Gastrocnemius medialis (tissue), 4 donors: ENCODE measurements around the gene VAMP1. TPM values are rescaled to one million over a fixed set of nuclear protein-coding genes. Genes with fewer than 3 reads are reported as not detected.
A peak's percentile ranks its signal among the peaks of the same experiment; 100 is the strongest.

ENCODE experiments used
- ATAC-seq, 2 donors: fragments of 150-250 bp; one replicate each; pipeline ENCODE4 v1.9.1; 2016
- DNase-seq, 2 donors: peaks; one replicate each; pipeline ENCODE4 v3.0.0-alpha.2; 2019
- H3K27ac ChIP-seq, 4 donors: fragments of 200-600 bp; sonication (generic); 1 replicate in 1 of 4; 2 replicates in 3 of 4; pipeline ENCODE4 v1.5.1; 2016 to 2018; ENCODE audit warnings: mild to moderate bottlenecking in 2 of 4, moderate library complexity in 1 of 4
- H3K27me3 ChIP-seq, 3 donors: fragments of 200-600 bp; sonication (generic) in 2 of 3; 1 replicate in 1 of 3; 2 replicates in 2 of 3; pipeline versions ENCODE4 v1.5.1 to v1.6.0; 2016 to 2019; ENCODE audit warnings: mild to moderate bottlenecking in 1 of 3, moderate library complexity in 1 of 3
- H3K36me3 ChIP-seq, 2 donors: fragments of 200-600 bp; sonication (generic) in 1 of 2; one replicate each; pipeline ENCODE4 v1.5.1; 2017 to 2018
- H3K4me1 ChIP-seq, 2 donors: fragments of 200-600 bp; sonication (generic) in 1 of 2; one replicate each; pipeline ENCODE4 v1.5.1; 2016 to 2017; ENCODE audit warnings: mild to moderate bottlenecking in 2 of 2
- H3K4me3 ChIP-seq, 4 donors: fragments of 200-600 bp; sonication (generic) in 3 of 4; 1 replicate in 1 of 4; 2 replicates in 3 of 4; pipeline ENCODE4 v1.5.1; 2016 to 2019; ENCODE audit warnings: mild to moderate bottlenecking in 2 of 4
- H3K9me3 ChIP-seq, 3 donors: fragments of 200-600 bp; sonication (generic) in 2 of 3; 1 replicate in 1 of 3; 2 replicates in 2 of 3; pipeline ENCODE4 v1.5.1; 2016 to 2019
- CTCF ChIP-seq, 5 experiments: fragments of 450-650 bp in 3 of 5; fragments of 200-600 bp in 2 of 5; sonication (generic) in 2 of 5; IDR thresholded peaks in 4 of 5; conservative IDR thresholded peaks in 1 of 5; 1 replicate in 4 of 5; 2 replicates in 1 of 5; pipeline ENCODE4 v1.5.1; 2016 to 2019; ENCODE audit warnings: antibody characterized with exemption in 5 of 5, mild to moderate bottlenecking in 3 of 5, moderate library complexity in 3 of 5
- POLR2A ChIP-seq, 2 donors: fragments of 450-650 bp; IDR thresholded peaks; one replicate each; pipeline ENCODE4 v1.6.1; 2017; ENCODE audit warnings: antibody characterized with exemption in 2 of 2, mild to moderate bottlenecking in 2 of 2, moderate library complexity in 2 of 2
- in situ Hi-C, 4 donors: fragments of 200-750 bp; cut with MboI; loops; one replicate each; pipeline versions ENCODE4 v1.15.0 to v1.8.0; 2017; ENCODE audit warnings: low sequenced_read_pairs in 4 of 4
- intact Hi-C: fragments of 100-400 bp; cut with DNase I; formaldehyde crosslinking; loops from one replicate; pipeline ENCODE4 v1.15.1; 2023; ENCODE audit warnings: low total_unique reads
- total RNA-seq, 4 donors: library from RNA; depleted of rRNA; stranded (reverse); fragments of >200 nt; gene quantifications; one replicate each; pipeline versions ENCODE4 v1.1.0 to v1.2.3, GENCODE V29; 2016

Gene VAMP1
- total RNA-seq, 4 donors from 2014 or later: 1.1 to 2.0 (median 1.4) TPM

- in situ Hi-C loops: loop anchor here in 1 of 4 donors (10.0 kb wide), 1 partner anchor 118 kb away; no protein-coding TSS in a partner anchor
Observed at GRCh38 chr12:6426882-6427671, 43.4 kb downstream of the VAMP1 start.

DNA sequence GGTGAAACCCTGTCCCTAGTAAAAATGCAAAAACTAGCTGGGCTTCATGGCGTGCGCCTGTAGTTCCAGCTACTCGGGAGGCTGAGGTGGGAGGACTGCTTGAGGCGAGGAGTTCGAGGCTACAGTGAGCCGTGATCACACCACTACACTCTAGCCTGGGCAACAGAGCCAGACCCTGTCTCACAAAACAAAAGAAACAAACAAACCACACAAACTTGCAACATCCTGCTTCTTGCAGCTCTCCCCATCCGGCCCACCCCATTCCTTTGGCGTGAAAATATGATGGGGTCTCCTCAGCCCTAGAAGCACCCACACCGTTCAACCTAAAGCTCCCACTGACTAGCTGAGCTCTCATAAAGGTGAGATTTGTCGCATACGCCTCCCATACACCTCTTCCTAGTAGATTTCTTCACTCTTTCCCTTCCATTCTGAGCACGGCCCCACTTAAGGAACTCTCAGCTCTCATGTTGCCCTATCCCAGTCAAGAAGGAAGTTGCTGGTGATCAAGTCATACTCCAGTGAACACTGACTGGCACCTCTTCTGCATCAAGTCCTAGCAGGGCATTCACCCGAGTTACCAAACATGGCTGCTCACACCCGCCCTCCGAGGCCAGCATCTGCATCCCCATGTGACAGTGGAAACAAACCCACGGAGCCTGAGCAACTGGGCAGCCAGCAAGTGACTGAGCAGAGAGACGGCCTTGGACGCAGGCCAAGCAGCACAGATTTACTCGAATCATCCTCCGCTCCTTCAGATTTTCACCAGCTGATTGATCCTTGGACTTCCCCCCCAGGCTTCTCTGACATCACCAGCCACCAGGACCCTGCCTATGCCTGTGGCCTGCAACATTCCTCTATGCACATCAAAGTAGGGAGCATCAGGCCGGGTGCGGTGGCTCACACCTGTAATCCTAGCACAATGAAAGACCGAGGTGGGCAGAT is 44.6 kb downstream of the VAMP1 start:
- H3K4me3 ChIP-seq: no peak overlapping the region
- in situ Hi-C loops (loop anchor here in 1 of 4 donors (10.0 kb wide), 1 partner anchor 119 kb away; no protein-coding TSS in a partner anchor), intact Hi-C loops (no loop called here)
- DNase-seq (no peak), ATAC-seq (no peak)
- no peak overlapping the region for H3K27ac ChIP-seq
- H3K36me3 ChIP-seq: no peaks in the 10 kb centered on the region
- TF ChIP-seq POLR2A (IDR thresholded peaks at IDR 0.05) (no peak), CTCF (IDR thresholded peaks at IDR 0.05 in 4 of 5, conservative IDR thresholded peaks at IDR 0.05 in 1 of 5) (no peak)
- H3K27me3 ChIP-seq: no peaks in the 10 kb centered on the region
- peaks cover 10 to 16% of the 10 kb centered on the region in 2 donors for H3K4me1 ChIP-seq
- H3K9me3 ChIP-seq: no peaks in the 10 kb centered on the region

More at GRCh38 chr12:6426882-6427671, 43.4 kb downstream of the VAMP1 start:
- no peak for ATAC-seq
- H3K4me1 ChIP-seq: peaks cover 15 to 22% of the 10 kb centered on the region in 2 donors
- intact Hi-C loops: no loop called here
- no peak for TF ChIP-seq POLR2A (IDR thresholded peaks at IDR 0.05)
- no peak for TF ChIP-seq CTCF (IDR thresholded peaks at IDR 0.05 in 4 of 5, conservative IDR thresholded peaks at IDR 0.05 in 1 of 5)
- no peaks in the 10 kb centered on the region for H3K9me3 ChIP-seq
- no peak overlapping the region for H3K4me3 ChIP-seq
- no peak for DNase-seq
- H3K36me3 ChIP-seq: no peaks in the 10 kb centered on the region
- no peak overlapping the region for H3K27ac ChIP-seq
- H3K27me3 ChIP-seq: no peaks in the 10 kb centered on the region

- in situ Hi-C loops (loop anchor here in 3 of 4 donors (5.0 to 25.0 kb wide), 3 partner anchors 37 to 120 kb away; partner anchors contain the start of gene GAPDH (in 1 of the 3)), intact Hi-C loops (no loop called here)
- DNase-seq: no peak
- H3K4me3 ChIP-seq: no peak overlapping the region
- TF ChIP-seq CTCF (IDR thresholded peaks at IDR 0.05 in 4 of 5, conservative IDR thresholded peaks at IDR 0.05 in 1 of 5) (no peak), POLR2A (IDR thresholded peaks at IDR 0.05) (no peak)
- no peaks in the 10 kb centered on the region for H3K9me3 ChIP-seq
- H3K36me3 ChIP-seq: no peaks in the 10 kb centered on the region
- H3K4me1 ChIP-seq: peaks cover 0 to 6% of the 10 kb centered on the region in 2 donors
- H3K27ac ChIP-seq: peak overlapping the region in 1 of 4 donors; percentile 6
- ATAC-seq: no peak
- H3K27me3 ChIP-seq: no peaks in the 10 kb centered on the region
Observed at GRCh38 chr12:6424866-6425265, 45.6 kb downstream of the VAMP1 start.

DNA sequence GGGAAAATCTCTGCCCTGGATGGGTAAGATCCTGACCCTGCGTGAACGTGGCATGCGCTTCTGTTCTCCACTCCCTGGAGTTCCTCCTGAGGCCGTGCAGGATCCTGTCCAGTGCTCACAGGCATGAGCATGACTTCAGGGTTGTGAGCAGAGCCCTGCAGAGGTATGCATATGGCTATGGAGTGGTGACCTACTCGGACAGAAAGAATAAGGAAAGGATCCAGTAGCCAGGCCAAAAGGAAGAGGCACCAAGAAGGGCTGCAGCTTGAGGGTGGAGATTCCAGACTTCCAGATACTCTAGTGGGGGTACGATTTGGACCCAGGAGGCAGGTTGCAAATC is 46.5 kb downstream of the VAMP1 start:
- ATAC-seq: peak; percentile 17 to 18
- H3K4me3 ChIP-seq: no peak overlapping the region
- no peaks in the 10 kb centered on the region for H3K9me3 ChIP-seq
- H3K27ac ChIP-seq: peak overlapping the region in 2 of 4 donors; percentile 30 to 56
- no peaks in the 10 kb centered on the region for H3K27me3 ChIP-seq
- H3K4me1 ChIP-seq: peaks cover 0 to 5% of the 10 kb centered on the region in 2 donors
- intact Hi-C loops: no loop called here
- no peak for DNase-seq
- TF ChIP-seq CTCF (IDR thresholded peaks at IDR 0.05 in 4 of 5, conservative IDR thresholded peaks at IDR 0.05 in 1 of 5): no peak
- TF ChIP-seq POLR2A (IDR thresholded peaks at IDR 0.05): no peak
- in situ Hi-C loops: loop anchor here in 3 of 4 donors (5.0 to 25.0 kb wide), 3 partner anchors 38 to 121 kb away; partner anchors contain the start of gene GAPDH (in 1 of the 3)
- no peaks in the 10 kb centered on the region for H3K36me3 ChIP-seq
